ENCODE data around the gene RRP1.
A peak's percentile ranks its signal among the peaks of the same experiment; 100 is the strongest.

RRP1 gene

DNA sequence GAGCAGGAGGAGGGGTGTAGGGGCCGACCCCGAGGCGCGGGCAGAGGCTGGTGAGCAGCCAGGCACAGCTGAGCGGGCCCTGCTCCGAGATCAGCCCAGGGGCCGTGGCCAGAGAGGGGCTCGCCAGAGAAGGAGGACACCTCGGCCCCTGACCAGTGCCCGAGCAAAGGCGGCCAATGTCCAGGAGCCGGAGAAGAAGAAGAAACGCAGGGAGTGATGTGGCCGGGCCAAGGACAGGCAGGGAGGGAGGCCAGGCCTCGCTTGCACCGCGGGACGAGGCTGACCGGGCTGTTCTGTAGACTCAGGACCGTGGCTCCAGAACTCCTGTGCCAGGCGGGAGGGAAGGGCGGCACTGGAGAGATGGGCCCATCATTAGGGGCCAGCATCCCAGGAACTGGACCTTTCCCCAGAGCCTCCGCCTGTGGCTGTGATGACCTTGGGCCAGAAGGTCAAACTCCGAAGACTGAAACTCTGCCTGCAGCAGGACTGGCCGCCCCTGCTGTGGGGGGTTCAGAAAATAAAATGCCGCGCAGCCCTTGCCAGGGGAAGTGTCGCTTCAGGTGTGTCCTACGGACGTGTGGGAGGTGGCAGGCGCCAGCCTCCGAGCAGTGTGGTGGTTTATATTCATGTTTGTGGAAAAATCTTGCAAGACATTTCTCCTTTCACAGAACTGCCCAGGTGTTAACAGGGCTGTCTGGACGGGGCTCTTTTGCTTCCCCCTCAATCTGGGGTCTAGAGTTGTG is 14.4 kb downstream of the RRP1 start:
- DNase-seq: no peak

DNA sequence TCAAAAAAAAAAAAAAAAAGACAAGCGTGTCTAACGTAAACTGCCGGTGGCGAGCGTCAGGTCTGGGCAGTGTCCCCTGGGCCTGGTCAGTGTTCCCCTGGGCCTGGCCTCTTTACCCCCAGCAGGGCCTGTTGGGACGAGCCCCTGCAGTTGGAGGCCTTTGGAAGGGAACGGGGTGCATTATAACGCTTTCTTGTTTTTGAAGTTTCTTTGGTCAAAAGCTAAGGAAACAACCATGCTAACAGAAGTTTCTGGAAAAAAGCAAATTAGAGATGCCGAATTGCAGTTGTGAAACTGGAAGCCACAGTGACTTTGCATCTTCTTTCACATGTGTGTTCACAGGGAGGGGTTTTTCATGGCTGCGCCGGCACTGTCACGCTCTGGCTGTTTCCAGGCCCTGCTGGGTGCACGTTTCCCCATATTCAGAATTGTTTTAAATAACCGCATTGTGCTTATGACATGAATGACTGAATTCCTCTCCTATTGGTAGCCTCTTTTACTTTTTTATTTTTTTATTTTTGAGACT is 16.0 kb downstream of the RRP1 start:
- DNase-seq: no peak

DNA sequence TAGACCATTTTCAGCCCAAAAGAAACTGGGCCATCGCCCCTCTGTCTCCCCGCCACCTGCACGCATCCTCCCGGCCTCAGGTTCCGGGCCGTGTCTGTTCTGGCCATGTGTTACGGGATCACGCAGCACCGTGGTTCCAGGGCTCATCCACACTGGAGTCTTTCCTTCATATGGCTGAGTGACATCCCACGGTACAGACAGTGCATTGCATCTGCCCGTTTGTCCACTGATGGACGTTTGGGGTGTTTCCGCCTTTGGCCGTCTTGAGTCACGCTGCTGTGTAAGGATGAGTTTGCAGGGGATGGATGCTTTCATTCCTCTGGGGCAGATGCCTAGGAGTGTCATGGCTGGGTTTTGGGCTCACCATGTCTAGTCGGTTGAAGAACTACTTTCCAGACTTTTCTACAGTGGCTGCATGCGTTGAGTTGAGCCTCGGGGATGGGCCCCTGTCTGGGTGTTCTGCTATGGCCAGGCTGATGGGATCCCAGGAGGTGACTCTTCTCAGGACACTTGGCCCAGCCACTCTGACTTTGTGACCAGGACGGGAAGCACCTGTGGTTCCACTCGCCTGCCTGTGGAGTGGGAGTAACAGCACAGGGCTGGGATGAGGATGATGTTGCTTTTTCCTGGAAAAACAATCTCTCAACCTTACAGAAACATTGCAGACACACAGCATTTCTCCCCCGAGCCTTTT is 16.8 kb downstream of the RRP1 start:
- no peak for DNase-seq

DNA sequence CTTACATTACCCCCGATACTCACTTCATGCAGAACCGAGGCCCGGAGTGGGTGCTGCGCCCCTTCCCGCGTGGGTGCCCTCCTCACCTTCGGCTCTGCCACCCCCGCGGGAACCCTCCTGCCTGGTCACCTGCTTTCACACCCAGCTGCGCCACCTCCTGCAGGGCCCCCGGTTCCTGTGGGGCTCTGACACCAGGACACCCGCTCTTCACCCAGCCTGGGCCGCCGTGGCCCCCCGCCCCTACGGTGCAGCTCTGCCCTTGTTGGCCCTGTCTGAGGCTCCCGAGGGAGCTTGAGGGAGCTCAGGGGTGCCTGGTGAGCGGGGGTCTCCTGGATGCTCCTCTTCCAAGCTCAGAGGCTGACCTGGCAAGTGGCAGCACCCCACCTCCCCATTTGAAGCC is 19.0 kb downstream of the RRP1 start:
- no peak for DNase-seq

DNA sequence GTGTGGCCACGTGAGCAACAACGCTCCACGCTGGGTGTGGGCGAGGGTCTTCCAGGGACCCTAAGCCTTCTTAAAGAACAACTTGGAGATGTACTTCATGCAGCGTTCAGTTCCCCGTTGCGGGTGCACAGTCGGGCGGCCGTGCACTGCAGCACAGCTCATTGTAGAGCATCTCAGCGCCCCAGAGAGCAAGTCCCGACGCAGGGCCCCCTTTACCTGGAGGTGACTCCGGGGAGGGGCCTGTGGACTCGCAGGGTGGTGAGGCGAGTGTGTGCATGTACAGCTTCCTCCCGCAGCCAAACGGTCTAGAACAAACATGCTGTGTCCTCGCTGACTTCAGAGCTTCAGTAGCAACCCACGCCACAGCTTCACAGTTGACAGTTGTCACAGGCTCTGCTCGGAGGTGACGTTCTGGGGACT is 19.5 kb downstream of the RRP1 start:
- DNase-seq: no peak

DNA sequence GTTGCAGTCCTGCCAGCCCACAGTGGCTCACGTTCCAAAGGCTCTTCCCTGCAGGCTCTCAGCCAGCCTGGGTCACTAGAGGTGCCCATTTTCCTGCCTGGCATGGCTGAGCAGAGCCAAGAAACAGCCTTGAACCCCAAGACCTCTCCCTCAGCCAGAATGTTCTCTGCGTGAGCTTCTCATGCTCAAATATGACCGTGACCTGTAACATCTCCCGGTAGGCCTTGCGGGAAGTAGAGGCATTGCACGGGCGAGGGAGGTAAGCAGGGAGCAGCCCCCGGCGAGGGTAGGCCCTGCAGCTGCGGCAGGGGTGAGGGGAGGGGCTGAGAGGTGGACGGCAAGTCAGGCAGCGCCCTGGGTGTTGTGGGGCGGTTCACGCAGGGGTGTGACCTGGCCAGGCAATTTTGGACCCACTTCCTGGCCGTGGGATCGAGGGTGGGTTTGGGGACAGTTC is 20.0 kb downstream of the RRP1 start:
- no peak for DNase-seq

DNA sequence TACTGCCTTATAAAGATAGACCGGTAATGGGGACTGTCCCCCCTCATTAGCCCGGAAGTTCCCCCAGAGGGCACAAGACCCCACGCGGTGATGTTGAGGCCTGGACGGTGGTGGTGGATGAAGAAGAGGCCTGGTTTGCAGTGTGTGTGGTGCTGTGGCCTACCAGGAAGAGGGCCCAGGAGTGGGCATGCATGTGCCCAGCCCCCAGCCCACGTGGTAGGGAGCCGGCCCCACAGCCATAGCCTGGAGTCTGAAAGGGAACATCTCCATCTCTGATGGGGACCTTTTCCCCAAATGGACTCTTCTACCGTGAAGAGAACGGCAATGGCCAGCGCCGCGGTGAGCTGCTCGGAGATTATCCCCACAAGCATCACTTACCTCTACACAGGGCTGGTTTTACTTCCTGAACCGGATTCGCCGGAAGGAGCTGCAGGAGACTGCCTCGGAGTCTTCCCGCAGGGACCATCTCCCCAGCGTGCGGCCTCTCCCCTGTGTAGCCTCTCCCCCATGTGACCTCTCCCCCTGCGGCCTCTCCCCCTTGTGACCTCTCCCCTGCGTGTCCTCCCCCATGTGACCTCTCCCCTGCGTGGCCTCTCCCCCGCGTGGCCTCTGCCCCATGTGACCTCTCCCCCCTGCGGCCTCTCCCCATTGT is 20.6 kb downstream of the RRP1 start:
- no peak for DNase-seq

DNA sequence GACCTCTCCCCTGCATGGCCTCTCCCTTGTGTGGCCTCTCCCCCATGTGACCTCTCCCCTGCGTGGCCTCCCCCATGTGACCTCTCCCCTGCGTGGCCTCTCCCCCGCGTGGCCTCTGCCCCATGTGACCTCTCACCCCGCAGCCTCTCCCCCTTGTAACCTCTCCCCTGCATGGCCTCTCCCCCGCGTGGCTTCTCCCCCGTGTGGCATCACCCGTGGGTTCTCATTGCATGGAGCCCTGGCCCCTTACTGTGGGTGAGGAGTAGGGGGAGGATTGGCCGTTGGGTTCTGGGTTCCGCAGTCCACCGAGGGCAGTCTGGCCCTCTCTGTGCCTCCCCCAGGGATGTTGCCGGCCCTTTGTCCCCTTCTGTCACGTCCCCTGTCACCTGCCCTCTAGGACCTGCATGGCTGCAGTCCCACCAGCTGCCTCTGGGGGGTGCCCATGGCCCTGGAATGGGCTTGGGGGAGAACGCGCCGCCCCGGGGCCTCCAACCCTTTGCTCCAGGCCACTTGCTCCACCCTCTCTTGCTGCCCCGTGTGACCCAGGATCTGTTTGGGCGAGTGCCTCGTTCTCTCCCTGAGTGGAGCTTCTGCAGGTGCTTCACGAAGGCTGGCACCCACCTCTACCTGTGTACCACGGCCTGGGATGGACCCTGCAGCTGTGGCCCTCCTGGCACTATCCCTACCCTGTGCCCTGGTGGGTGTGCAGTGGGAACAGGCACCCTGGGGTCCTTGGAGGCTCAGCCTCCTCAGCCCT is 21.3 kb downstream of the RRP1 start:
- peak; percentile 99 for DNase-seq

DNA sequence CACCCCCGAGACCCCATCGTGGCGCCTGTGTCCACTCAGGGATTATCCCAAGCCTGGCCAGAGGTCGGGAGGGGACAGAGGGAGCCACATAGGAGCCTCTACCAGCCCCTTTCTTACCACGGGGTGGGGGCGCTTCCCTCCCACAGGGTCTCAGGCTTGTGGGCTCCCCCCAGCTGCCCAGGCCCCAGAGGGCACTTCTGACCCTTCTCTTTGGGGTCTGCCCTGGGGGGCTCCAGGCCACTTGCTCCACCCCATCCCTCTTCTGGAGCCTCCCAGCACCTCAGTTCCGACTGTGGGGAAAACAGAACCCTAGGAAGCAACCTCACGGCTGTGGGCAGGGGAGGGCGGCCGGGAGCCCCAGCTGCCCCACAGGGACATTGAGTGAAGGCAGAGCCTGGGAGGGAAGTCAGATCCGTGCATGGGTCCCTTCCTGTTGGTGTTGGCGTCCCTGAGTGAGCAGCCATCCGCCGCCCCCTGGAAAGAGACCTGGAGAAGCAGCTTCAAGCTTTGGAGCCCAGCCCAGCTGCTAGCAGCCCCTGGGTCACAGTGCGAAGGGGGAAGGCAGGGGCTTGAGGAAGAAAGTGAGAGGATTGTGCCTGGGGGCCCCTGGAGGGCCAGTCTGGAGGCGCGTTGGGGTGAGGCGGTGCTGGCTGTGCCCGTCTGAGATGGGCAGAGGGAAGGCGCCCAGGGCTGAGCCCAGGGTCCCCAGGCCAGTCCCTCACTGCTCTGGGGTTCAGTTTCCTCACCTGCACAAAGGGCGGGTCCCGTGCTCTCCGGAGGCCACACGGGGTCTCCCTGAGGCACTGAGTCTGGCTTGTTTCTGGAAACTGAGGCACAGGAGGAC is 22.1 kb downstream of the RRP1 start:
- DNase-seq: no peak

DNA sequence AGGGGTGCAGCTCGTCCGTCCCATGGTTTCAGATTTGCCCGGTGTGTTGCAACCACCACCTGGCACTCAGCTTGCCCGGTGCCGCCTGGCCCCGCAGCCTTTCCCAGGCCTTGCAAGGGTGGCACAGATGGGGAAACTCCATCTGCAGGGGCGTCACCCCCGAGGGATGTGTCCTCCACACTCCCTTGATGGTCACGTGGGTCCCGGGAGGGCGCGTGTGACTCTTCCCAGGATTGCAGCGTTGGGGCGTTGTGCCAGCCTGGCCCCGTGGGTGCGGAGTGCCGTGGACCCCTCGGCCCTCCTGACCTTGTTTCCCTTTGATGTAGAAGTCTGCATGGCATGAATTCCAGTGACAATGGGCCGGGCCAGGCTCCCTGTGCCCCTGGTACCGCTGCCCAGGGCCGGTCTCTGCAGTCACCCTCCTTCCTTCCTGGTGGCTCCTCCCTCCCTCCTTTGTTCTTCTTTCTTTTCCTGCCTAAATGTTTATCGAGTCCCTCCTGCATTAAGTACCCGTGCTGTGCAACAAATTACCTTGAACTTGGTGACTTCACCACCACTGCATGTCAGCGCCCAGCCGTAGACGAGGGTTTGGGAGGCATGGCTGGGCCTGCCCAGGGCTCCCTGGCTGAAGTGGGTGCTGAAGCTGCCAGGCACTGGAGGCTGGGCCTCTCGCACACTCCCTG is 22.9 kb downstream of the RRP1 start:
- DNase-seq: no peak

DNA sequence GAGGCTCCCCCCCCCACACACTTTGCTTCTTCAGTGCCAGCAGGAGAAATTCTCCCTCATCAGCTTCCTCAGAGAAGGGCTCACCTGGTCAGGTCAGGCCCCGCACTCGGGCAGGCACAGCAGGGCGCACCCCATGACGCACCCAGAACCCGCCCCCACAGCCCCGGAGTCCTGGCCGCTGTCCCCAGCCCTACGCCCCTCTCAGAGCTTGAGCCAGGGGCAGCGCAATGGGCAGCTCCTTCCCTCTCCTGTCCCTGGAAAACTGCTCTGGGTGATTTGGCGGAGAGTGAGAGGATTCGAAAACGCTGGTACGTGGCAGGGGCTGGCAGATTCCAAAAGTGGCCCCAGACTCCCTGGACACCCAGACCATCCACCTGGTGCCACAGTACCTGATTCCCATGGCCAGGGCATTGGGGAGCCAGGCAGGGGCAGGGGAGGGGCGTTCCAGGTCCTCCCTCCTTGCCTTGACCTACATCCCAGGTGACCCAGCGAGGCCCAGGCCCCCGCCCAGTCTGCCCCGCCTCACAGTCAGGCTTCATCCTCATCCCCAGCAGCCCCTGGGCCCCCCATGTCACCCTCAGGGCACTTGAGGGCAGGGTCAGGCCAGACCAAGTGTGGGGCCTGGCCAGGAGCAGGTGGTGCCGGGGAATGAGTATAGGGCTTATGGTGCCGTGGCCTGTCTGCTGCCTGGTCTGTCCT is 23.7 kb downstream of the RRP1 start:
- no peak for DNase-seq

DNA sequence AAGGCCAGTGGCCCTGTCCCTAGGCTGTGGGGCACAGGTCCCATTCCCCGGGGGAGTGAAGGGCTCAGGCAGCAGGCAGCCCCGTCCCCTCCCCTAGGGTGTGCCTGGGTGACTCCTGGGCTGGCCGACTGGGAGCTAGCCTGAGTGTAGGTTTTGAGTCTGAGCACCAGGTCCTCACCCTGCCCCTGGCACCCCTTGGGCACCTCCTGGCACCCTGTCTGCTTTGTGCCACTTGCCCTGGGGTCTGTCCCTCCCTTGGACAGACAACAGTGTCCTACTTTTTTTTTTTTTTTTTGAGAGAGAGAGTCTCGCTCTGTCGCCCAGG is 24.2 kb downstream of the RRP1 start:
- DNase-seq: no peak

DNA sequence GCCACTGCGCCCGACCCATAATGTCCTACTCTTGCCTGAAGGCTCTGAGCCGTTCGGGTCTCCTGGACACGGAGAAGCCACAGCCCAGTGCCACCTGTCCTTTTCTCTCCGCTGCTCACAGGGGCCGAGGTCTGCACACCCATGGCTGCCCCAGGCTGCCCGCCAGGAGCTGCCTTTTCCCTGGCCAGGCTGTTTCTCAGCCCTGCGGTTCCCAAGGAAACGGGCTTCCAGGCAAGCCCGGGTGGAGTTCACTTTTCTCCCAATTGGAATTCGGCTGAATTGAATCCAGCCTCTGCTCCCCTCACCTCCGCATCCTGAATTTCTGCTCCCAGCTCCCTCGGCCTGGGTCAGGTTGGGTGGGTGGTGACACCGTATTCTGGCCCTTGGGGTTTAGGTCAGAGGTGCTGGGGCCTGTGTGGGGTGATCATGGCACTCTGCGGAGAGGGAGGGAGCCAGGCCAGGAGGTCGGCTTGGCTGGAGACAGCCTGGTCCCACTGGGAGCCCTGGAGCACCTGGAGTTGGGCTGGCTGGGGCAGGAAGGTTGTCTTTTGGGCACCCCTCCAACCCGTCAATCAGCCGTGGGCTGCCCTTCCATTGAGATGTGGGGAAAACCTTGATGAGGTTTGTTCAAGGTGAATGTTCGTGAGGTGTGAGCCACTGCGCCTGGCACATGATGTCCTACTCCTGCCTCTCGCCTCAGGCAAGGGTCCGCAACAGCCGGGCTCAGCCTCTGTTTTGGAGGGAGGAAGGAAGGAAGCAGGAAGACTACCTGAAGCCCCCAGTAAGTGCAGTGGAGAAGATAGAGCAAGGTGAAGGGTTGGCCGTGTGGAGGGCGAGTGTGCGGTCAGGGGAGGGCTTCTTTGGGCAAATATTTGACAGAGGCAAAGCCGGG is 25.1 kb downstream of the RRP1 start:
- DNase-seq: no peak

DNA sequence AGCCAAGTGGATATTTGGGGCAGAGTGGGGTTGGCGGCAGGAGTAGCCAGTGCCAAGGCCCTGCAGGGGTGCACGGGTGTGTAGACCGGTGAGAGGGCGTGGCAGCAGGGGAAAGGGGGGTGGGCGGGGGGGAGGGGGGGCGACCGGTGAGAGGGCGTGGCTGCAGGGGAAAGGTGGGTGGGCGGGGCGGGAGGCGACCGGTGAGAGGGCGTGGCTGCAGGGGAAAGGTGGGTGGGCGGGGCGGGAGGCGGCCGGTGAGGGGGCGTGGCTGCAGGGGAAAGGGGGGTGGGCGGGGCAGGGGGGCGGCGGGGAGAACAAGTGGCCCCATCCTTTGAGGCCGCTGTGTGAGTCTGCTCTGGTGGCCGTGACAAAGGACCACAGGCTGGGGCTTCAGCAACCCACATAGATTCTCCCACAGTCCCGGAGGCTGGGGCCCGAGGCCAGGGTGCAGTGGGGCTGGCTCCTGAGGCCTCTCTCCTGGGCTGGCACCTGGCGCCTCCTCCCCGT is 25.8 kb downstream of the RRP1 start:
- no peak for DNase-seq

DNA sequence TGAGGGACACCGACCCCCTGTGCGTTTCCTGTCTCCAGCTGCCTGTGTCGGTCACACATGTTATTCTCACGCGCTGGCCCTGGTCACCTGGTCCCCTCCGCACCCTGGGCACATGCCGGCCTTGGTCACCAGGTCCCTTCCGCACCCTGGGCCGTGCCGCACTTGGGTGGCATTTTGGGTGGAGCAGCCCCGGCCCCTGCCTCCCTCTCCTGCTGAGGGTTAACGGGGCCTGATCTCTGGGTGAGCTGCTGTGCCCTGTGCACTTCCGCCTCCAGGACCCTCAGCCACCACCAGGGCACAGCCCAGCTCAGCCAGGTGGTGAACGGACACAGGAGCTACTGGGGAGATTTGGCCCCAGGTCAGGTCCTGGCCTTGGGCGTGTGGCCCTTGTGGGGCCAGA is 26.6 kb downstream of the RRP1 start:
- no peak for DNase-seq

DNA sequence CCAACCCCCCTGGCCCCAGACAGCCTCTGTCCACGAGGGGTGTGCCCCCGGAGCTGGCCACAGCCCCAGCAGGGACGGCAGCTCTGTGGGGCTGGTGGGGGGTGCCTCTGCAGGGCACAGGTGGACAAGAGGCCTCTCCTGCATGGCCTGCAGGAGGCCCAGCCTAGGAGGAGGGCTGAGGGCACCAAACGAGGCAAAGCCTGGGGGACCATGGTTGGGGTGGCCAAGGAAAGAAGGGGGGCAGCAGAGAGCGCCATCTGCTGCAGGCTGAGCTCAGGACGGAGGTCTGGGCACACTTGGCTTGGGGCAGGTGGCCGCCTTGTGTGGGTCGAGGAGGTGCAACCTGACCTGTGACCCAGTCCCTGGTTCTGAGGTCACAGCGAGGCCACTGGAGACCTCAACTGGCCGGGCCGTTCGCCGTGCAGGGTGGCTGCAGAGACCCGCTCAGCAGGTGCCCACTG is 27.3 kb downstream of the RRP1 start:
- DNase-seq: no peak

DNA sequence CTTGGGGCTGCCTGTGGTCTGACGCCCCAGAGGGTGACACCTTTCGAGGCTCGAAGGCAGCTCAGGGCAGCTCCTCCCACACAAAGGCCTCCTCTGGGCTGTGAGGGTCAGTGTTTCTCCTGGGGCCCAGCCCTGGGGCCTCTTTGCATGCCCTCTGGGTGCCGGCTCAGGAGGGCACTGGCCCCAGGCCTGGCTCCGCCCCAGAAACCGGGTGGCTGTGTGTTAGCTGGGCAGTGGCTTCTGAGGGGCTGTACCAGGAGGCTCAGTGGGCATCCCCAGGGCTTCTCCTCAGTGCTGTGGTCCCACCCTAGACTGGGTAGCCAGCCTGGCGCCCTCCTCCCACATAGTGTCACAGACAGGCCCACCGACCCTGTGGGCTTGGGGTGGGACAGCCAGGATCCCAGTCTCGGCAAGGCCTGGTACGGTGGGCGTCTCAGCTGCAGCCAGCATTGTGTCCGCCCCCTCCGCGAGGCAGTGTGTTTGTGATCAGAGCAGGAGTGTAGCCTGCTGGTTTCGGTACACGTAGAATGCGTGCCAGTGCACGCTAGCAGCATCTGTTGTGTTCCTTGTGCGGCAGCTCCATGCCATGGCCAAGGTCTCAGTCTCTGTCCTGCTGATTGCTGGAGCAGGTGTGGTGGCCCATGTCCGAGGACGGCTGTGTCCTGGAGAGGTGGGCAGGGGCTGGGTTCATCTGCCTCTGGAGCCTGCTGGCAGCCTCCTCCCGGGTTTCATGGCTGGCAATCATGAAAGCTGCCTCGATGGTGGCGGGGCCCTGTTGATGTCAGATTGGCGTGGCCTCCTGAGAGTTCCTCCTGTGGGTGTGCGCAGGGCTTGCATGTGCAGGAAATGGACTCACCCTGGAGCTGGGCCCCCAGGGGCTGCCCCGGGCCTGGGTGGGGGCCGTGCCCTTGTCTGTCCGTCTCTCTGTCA is 28.0 kb downstream of the RRP1 start:
- DNase-seq: no peak

DNA sequence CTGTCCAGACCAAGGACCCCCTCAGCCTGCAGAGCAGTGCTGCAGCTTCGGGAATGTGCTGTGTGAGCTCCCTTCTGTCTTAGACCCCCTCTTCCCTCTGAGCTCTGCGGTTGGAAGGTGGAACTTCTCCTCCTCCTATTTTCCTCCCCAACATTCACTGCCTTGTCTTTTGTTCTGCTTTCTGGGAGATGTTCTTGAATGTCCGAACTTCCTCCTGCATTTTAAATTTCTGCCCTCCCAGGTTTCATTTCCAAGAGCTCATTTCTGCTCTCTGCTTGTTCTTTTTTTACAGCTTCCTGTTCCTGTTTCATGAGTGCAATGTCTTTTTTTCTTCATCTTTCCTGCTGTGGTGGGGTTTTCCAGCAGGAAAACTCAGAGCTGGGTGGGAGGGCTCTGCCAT is 29.3 kb downstream of the RRP1 start:
- DNase-seq: no peak
